Right lobe of liver (tissue), 6 donors: ENCODE data around the gene USP7. TPM values are rescaled to one million over a fixed set of nuclear protein-coding genes. Genes with fewer than 3 reads are reported as not detected.

Experiments
- ATAC-seq, 4 donors: fragments of 200-7000 bp; cut with Tn5 transposase; one replicate each; pipeline ENCODE4 v1.9.1; 2020; ENCODE audit warnings: mild to moderate bottlenecking in 4 of 4, moderate library complexity in 4 of 4
- DNase-seq, 3 donors: peaks; one replicate each; pipeline ENCODE4 v3.0.0-alpha.2; 2020
- H3K27ac ChIP-seq, 3 donors: fragments of 200-600 bp; one replicate each; pipeline ENCODE4 v1.8.0; 2022
- H3K27me3 ChIP-seq, 2 donors: fragments of 200-600 bp; one replicate each; pipeline ENCODE4 v1.8.0; 2022
- H3K36me3 ChIP-seq, 4 donors: fragments of 200-600 bp; sonication (generic) in 1 of 4; one replicate each; pipeline versions ENCODE4 v1.5.1 to v1.8.0; 2017 to 2022; ENCODE audit warnings: control low read depth in 1 of 4
- H3K4me1 ChIP-seq, 4 donors: fragments of 200-600 bp; sonication (generic) in 1 of 4; one replicate each; pipeline versions ENCODE4 v1.5.1 to v1.8.0; 2017 to 2022; ENCODE audit warnings: control low read depth in 1 of 4
- H3K4me3 ChIP-seq, 3 donors: fragments of 200-600 bp; one replicate each; pipeline ENCODE4 v1.8.0; 2022
- H3K9me3 ChIP-seq, 4 donors: fragments of 200-600 bp; sonication (generic) in 1 of 4; one replicate each; pipeline versions ENCODE4 v1.5.1 to v1.8.0; 2017 to 2022; ENCODE audit warnings: control low read depth in 1 of 4
- POLR2A ChIP-seq: fragments of 450-650 bp; IDR thresholded peaks from one replicate; pipeline ENCODE4 v1.6.1; 2017; ENCODE audit warnings: antibody characterized with exemption, mild to moderate bottlenecking
- WGBS: methylation state at CpG from one replicate; pipeline ENCODE4 v1.1.6; 2018; ENCODE audit warnings: low coverage, low lambda C conversion rate; ENCODE audit not compliant: insufficient coverage; ENCODE audit errors: missing lambda C conversion rate; 5-methylcytosine and 5-hydroxymethylcytosine counted together
- intact Hi-C, 2 donors: fragments of 100-400 bp; cut with DNase I; formaldehyde crosslinking; loops; one replicate each; pipeline versions ENCODE4 v1.11.2 to v1.14.1; 2022
- total RNA-seq, 6 experiments: library from RNA; depleted of rRNA in 2 of 6; stranded (reverse); fragments of >200 nt in 2 of 6; fragmentation: NEBNext Ultra II Directional in 3 of 6; extraction: Animal tissue kit (Norgen Biotek cat#: 25700) in 3 of 6; gene quantifications; one replicate each; pipeline versions ENCODE4 v1.1.0 to v1.2.4, GENCODE V29; 2016 to 2023
- TF ChIP-seq, protein P1 (sequence below), 4 donors: fragments of 200-600 bp in 3 of 4; fragments of 450-650 bp in 1 of 4; IDR thresholded peaks; one replicate each; pipeline versions ENCODE4 v1.5.1 to v1.8.0; 2016 to 2022; ENCODE audit warnings: antibody characterized with exemption in 4 of 4, mild to moderate bottlenecking in 2 of 4
- donor health status: DM: no; HTN: yes; CAD: no.
- donor health status: DM: no; HTN: no; CAD: no.
- donor health status: DM: no; HTN: no; CAD: no.
- donor health status: DM: no; HTN: yes; CAD: no.
- donor health status: DM: no; HTN: yes; CAD: no.

USP7 gene
- total RNA-seq, 6 experiments from 2014 or later: 46.8 to 55.8 (median 49.1) TPM

GRCh38 chr16:9008601-9009260 is 45.0 kb upstream of the USP7 start:
- H3K36me3 ChIP-seq: no peaks in the 10 kb centered on the region
- peaks cover 0 to 14% (median 0%) of the 10 kb centered on the region in 4 donors for H3K4me1 ChIP-seq
- WGBS: 11% methylated on average over 18 of the region's 26 CpGs
- no peaks in the 10 kb centered on the region for H3K27me3 ChIP-seq
- intact Hi-C loops: loop anchor here in 1 of 2 donors (10.0 kb wide), 1 partner anchor 114 kb away; no protein-coding TSS in a partner anchor
- H3K27ac ChIP-seq: no peak overlapping the region
- TF ChIP-seq, protein P1, sequence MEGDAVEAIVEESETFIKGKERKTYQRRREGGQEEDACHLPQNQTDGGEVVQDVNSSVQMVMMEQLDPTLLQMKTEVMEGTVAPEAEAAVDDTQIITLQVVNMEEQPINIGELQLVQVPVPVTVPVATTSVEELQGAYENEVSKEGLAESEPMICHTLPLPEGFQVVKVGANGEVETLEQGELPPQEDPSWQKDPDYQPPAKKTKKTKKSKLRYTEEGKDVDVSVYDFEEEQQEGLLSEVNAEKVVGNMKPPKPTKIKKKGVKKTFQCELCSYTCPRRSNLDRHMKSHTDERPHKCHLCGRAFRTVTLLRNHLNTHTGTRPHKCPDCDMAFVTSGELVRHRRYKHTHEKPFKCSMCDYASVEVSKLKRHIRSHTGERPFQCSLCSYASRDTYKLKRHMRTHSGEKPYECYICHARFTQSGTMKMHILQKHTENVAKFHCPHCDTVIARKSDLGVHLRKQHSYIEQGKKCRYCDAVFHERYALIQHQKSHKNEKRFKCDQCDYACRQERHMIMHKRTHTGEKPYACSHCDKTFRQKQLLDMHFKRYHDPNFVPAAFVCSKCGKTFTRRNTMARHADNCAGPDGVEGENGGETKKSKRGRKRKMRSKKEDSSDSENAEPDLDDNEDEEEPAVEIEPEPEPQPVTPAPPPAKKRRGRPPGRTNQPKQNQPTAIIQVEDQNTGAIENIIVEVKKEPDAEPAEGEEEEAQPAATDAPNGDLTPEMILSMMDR (IDR thresholded peaks at IDR 0.05): peak; percentile 77 to 89 (median 84)
- TF ChIP-seq POLR2A: no peak
- DNase-seq (peak; percentile 78 to 82 (median 80)), ATAC-seq (peak; percentile 97 to 99 (median 98))
- H3K4me3 ChIP-seq: peak overlapping the region in 2 of 3 donors; percentile 20 to 31
- no peaks in the 10 kb centered on the region for H3K9me3 ChIP-seq

DNA sequence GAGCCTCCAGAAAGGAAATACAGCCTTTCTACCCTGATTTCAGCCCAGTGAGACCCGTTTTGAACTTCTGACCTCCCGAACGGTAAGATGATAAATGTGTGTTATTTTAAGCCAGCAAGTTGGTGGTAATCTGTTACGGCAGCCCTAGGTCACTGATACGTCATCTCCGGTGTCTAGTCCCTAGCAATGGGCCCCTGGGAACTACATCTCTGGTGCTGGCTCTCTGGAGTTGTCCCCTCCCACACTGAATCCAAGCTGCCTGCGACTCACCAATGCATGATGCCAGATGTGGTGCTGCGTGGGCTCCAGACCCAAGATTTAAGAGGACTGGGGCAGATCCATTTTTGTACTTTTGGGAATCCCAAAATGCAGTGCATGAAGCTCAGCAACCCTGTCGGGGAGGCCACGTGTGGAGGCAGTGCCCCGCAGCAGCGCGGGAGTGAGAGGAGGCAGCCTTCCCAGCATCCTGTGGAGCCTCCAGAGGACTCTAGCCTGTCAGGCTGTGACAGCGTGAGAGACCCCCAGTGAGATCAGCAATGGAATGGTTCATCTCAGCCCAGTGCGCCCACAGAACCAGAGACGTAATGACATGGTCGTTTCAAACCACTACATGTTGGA is 43.6 kb upstream of the USP7 start:
- WGBS: 59% methylated on average over 12 of the region's 17 CpGs
- no peaks in the 10 kb centered on the region for H3K36me3 ChIP-seq
- ATAC-seq (no peak), DNase-seq (no peak)
- no peak overlapping the region for H3K4me3 ChIP-seq
- no peaks in the 10 kb centered on the region for H3K9me3 ChIP-seq
- H3K27me3 ChIP-seq: no peaks in the 10 kb centered on the region
- TF ChIP-seq, protein P1 (IDR thresholded peaks at IDR 0.05): no peak
- TF ChIP-seq POLR2A: no peak
- peaks cover 0 to 14% (median 0%) of the 10 kb centered on the region in 4 donors for H3K4me1 ChIP-seq
- no peak overlapping the region for H3K27ac ChIP-seq
- intact Hi-C loops: loop anchor here in 1 of 2 donors (10.0 kb wide), 1 partner anchor 112 kb away; no protein-coding TSS in a partner anchor

GRCh38 chr16:9004183-9004582 is 40.5 kb upstream of the USP7 start:
- Histone ChIP-seq H3K4me3 (no peak overlapping the region), H3K27me3 (no peaks in the 10 kb centered on the region), H3K9me3 (no peaks in the 10 kb centered on the region), H3K36me3 (no peaks in the 10 kb centered on the region), H3K4me1 (peaks cover 0 to 9% (median 0%) of the 10 kb centered on the region in 4 donors), H3K27ac (no peak overlapping the region)
- no peak for ATAC-seq
- no peak for DNase-seq
- TF ChIP-seq POLR2A: no peak
- TF ChIP-seq, protein P1 (IDR thresholded peaks at IDR 0.05): no peak
- WGBS: 67% methylated on average over 3 of the region's 4 CpGs
- intact Hi-C loops: loop anchor here in 1 of 2 donors (10.0 kb wide), 1 partner anchor 109 kb away; no protein-coding TSS in a partner anchor

GRCh38 chr16:9003763-9004162 is 40.1 kb upstream of the USP7 start:
- peaks cover 0 to 5% (median 0%) of the 10 kb centered on the region in 4 donors for H3K4me1 ChIP-seq
- ATAC-seq: no peak
- H3K27me3 ChIP-seq: no peaks in the 10 kb centered on the region
- H3K27ac ChIP-seq: no peak overlapping the region
- H3K9me3 ChIP-seq: no peaks in the 10 kb centered on the region
- no peak for DNase-seq
- 81% methylated on average over 3 of the region's 3 CpGs for WGBS
- no peak for TF ChIP-seq POLR2A
- TF ChIP-seq, protein P1 (IDR thresholded peaks at IDR 0.05): no peak
- no peaks in the 10 kb centered on the region for H3K36me3 ChIP-seq
- intact Hi-C loops: loop anchor here in 1 of 2 donors (10.0 kb wide), 1 partner anchor 109 kb away; no protein-coding TSS in a partner anchor
- no peak overlapping the region for H3K4me3 ChIP-seq
